Coronary artery (tissue), 2 donors: ENCODE data around the gene TRIM28.

Experiments
- DNase-seq: peaks from one replicate; pipeline ENCODE4 v3.0.0-alpha.2; 2017; ENCODE audit warnings: low spot score
- H3K27ac ChIP-seq, 2 donors: fragments of 200-600 bp; sonication (generic); one replicate each; pipeline ENCODE4 v1.5.1; 2016 to 2019
- H3K4me3 ChIP-seq: fragments of 200-600 bp; sonication (generic); 2 replicates; pipeline ENCODE4 v1.5.1; 2016; ENCODE audit warnings: mild to moderate bottlenecking, moderate library complexity
- CTCF ChIP-seq: fragments of 200-600 bp; sonication (generic); IDR thresholded peaks from one replicate; pipeline ENCODE4 v1.5.1; 2019; ENCODE audit warnings: antibody characterized with exemption

The TRIM28 gene

GRCh38 chr19:58560007-58560887, 16.4 kb downstream of the TRIM28 start:
- no peak for DNase-seq
- H3K27ac ChIP-seq = peak overlapping the region; percentile 91 to 99
- peak overlapping the region; percentile 70 for H3K4me3 ChIP-seq
- TF ChIP-seq CTCF = no peak

GRCh38 chr19:58560921-58561320, 17.1 kb downstream of the TRIM28 start:
- DNase-seq = no peak
- TF ChIP-seq CTCF = no peak
- Histone ChIP-seq H3K27ac (no peak overlapping the region), H3K4me3 (no peak overlapping the region)

- H3K27ac ChIP-seq = peak overlapping the region in 1 of 2 donors; percentile 70
- peak overlapping the region; percentile 73 for H3K4me3 ChIP-seq
- TF ChIP-seq CTCF = no peak
- DNase-seq = no peak
Observed at GRCh38 chr19:58561373-58562121, 17.7 kb downstream of the TRIM28 start.

GRCh38 chr19:58562122-58563033, 18.5 kb downstream of the TRIM28 start:
- TF ChIP-seq CTCF = no peak
- DNase-seq = no peak
- Histone ChIP-seq H3K27ac (peak overlapping the region in 1 of 2 donors; percentile 70), H3K4me3 (peak overlapping the region; percentile 73)

GRCh38 chr19:58563034-58563573, 19.2 kb downstream of the TRIM28 start:
- Histone ChIP-seq H3K27ac (peak overlapping the region in 1 of 2 donors; percentile 70), H3K4me3 (peak overlapping the region; percentile 73)
- TF ChIP-seq CTCF = no peak
- no peak for DNase-seq

- TF ChIP-seq CTCF = no peak
- no peak for DNase-seq
- H3K27ac ChIP-seq = no peak overlapping the region
- no peak overlapping the region for H3K4me3 ChIP-seq
Observed at GRCh38 chr19:58563823-58564222, 20.0 kb downstream of the TRIM28 start.
